CD8-positive, alpha-beta memory T cell (primary cell): Measurements from ENCODE around the gene RRP7A. TPM values are rescaled to one million over a fixed set of nuclear protein-coding genes. Genes with fewer than 3 reads are reported as not detected.
"Not testable (repeated sequence)": the region's sequence is repeated elsewhere in the genome, so short reads cannot be mapped to it uniquely, and the experiment has no call there.

Experiments
- CTCF ChIA-PET: fragments of 350-600 bp; sonication (Branson Sonifier 250); formaldehyde crosslinking; loops from one replicate; lab custom pipeline; 2021; ENCODE audit warnings: antibody characterized with exemption; lab: Charles Lee
- POLR2A ChIA-PET: fragments of 350-600 bp; sonication (Branson Sonifier 250); formaldehyde crosslinking; loops from one replicate; lab custom pipeline; 2021; ENCODE audit warnings: antibody characterized with exemption; lab: Charles Lee
- DNase-seq, 5 donors: peaks; one replicate each; pipeline versions ENCODE4 v3.0.0 to v3.0.0-alpha.2; 2020 to 2022; ENCODE audit warnings: mixed read lengths in 1 of 5
- H3K27ac ChIP-seq: one replicate; pipeline ENCODE4 v1.7.0; 2013; ENCODE audit warnings: low read depth, mild to moderate bottlenecking, low read length, moderate library complexity
- H3K27me3 ChIP-seq: 2 replicates; pipeline ENCODE4 v1.7.0; 2013; ENCODE audit warnings: low read length, mild to moderate bottlenecking; ENCODE audit not compliant: insufficient read depth, poor library complexity, severe bottlenecking
- H3K36me3 ChIP-seq: 2 replicates; pipeline ENCODE4 v1.7.0; 2013; ENCODE audit warnings: mild to moderate bottlenecking, low read length, moderate library complexity; ENCODE audit not compliant: insufficient read depth
- H3K4me1 ChIP-seq: 2 replicates; pipeline ENCODE4 v1.7.0; 2013; ENCODE audit warnings: mild to moderate bottlenecking, low read length, moderate library complexity; ENCODE audit not compliant: insufficient read depth
- H3K4me3 ChIP-seq: 2 replicates; pipeline ENCODE4 v1.7.0; 2013; ENCODE audit warnings: mild to moderate bottlenecking, low read length
- H3K9me3 ChIP-seq: 2 replicates; pipeline ENCODE4 v1.7.0; 2013; ENCODE audit warnings: mild to moderate bottlenecking, low read length
- H3K27ac Mint-ChIP-seq, 8 donors: one replicate each; pipeline ENCODE4 v1.8.0; 2020 to 2021; ENCODE audit warnings: mixed read lengths in 8 of 8, mild to moderate bottlenecking in 6 of 8, inconsistent platforms in 3 of 8, moderate library complexity in 3 of 8
- H3K27me3 Mint-ChIP-seq, 2 donors: one replicate each; pipeline ENCODE4 v1.8.0; 2020 to 2021; ENCODE audit warnings: mixed read lengths in 2 of 2, mild to moderate bottlenecking in 1 of 2, moderate library complexity in 1 of 2
- H3K36me3 Mint-ChIP-seq, 3 donors: one replicate each; pipeline ENCODE4 v1.8.0; 2020 to 2021; ENCODE audit warnings: mixed read lengths in 3 of 3, inconsistent platforms in 1 of 3, mild to moderate bottlenecking in 1 of 3
- H3K4me1 Mint-ChIP-seq, 3 donors: one replicate each; pipeline ENCODE4 v1.8.0; 2020 to 2021; ENCODE audit warnings: mixed read lengths in 3 of 3, inconsistent platforms in 1 of 3, mild to moderate bottlenecking in 1 of 3
- H3K4me3 Mint-ChIP-seq, 7 donors: one replicate each; pipeline ENCODE4 v1.8.0; 2020 to 2021; ENCODE audit warnings: mixed read lengths in 7 of 7, mild to moderate bottlenecking in 6 of 7, moderate library complexity in 4 of 7, inconsistent platforms in 2 of 7
- H3K9me3 Mint-ChIP-seq, 5 donors: one replicate each; pipeline ENCODE4 v1.8.0; 2020 to 2022; ENCODE audit warnings: mixed read lengths in 5 of 5, mild to moderate bottlenecking in 3 of 5, moderate library complexity in 2 of 5, inconsistent platforms in 1 of 5
- polyA plus RNA-seq: library from polyadenylated mRNA; unstranded; fragments of 300-500 nt; fragmentation: Illumina TruSeq; gene quantifications from one replicate; pipeline ENCODE4 v1.2.3, GENCODE V29; 2021
- total RNA-seq, 2 experiments: library from RNA; stranded (reverse); gene quantifications; one replicate each; pipeline ENCODE4 v1.2.3, GENCODE V29; 2021

RRP7A gene
- total and polyA plus RNA-seq, 3 experiments from 2014 or later, result 62.5 to 175 (median 173) TPM

GRCh38 chr22:42560781-42561180, 41.2 kb upstream of the RRP7A start:
- Histone ChIP-seq H3K36me3 (no peaks in the 10 kb centered on the region), H3K9me3 (no peaks in the 10 kb centered on the region), H3K4me3 (no peak overlapping the region), H3K27me3 (no peaks in the 10 kb centered on the region), H3K27ac (no peak overlapping the region), H3K4me1 (no peaks in the 10 kb centered on the region)
- peak overlapping the region in 1 of 8 donors; percentile 82 for H3K27ac Mint-ChIP-seq
- DNase-seq, result no peak
- no peaks in the 10 kb centered on the region for H3K9me3 Mint-ChIP-seq
- no peaks in the 10 kb centered on the region for H3K27me3 Mint-ChIP-seq
- H3K36me3 Mint-ChIP-seq, result no peaks in the 10 kb centered on the region
- POLR2A ChIA-PET, result no interaction called here
- H3K4me3 Mint-ChIP-seq, result no peak overlapping the region
- CTCF ChIA-PET, result interaction anchor here (0.8 to 1.7 kb wide), 2 partner anchors 8 to 21 kb away, joined by 3 to 5 read pairs; no protein-coding TSS in a partner anchor
- H3K4me1 Mint-ChIP-seq, result peaks cover 0 to 2% (median 0%) of the 10 kb centered on the region in 3 donors

DNA sequence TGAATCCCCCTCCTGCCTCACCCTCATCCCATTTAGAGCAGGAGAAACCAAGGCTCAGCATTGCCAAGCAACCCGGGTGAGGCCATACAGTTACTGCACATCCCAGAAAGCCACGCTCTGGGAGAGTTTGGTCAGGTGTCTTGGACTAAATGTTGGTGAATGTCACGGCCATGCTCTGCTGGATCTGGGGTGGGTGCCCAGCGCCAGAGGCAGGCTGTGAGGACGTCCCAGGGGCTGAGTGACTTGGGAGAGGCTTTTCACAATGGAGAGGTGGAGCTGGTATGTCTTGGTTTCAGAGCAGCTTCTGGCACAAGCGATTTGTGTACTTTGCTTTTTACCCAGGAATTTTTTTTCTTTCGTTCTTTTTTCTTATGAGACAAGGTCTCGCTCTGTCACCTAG, 40.8 kb upstream of the RRP7A start:
- H3K4me1 Mint-ChIP-seq, result peaks cover 0 to 2% (median 0%) of the 10 kb centered on the region in 3 donors
- POLR2A ChIA-PET, result no interaction called here
- no peak overlapping the region for H3K4me3 Mint-ChIP-seq

GRCh38 chr22:42553475-42554361, 34.1 kb upstream of the RRP7A start, which contains the start of gene SERHL2:
TSS of gene SERHL2 (plus strand) at chr22:42553956. CDS start at chr22:42554021, 65 bp downstream.
- peak; percentile 75 to 90 (median 88) for DNase-seq
- H3K4me3 Mint-ChIP-seq, result peak within 1 kb of the TSS; percentile 74 to 93 (median 84)
- Histone ChIP-seq H3K27ac (no peak within 1 kb of the TSS), H3K4me3 (peak within 1 kb of the TSS; percentile 67), H3K9me3 (no peaks in the 10 kb centered on the region), H3K27me3 (no peaks in the 10 kb centered on the region), H3K4me1 (peaks cover 17% of the 10 kb centered on the region), H3K36me3 (no peaks in the 10 kb centered on the region)
- no peaks in the 10 kb centered on the region for H3K9me3 Mint-ChIP-seq
- no peaks in the 10 kb centered on the region for H3K36me3 Mint-ChIP-seq
- peaks cover 0 to 1% of the 10 kb centered on the region in 2 donors for H3K27me3 Mint-ChIP-seq
- H3K4me1 Mint-ChIP-seq, result peaks cover 12 to 24% (median 12%) of the 10 kb centered on the region in 3 donors
- CTCF ChIA-PET, result interaction anchor here (1.6 kb wide), 1 partner anchor 8 kb away, joined by 5 read pairs; no protein-coding TSS in a partner anchor
- peak within 1 kb of the TSS in 5 of 8 donors; percentile 35 to 81 (median 60) for H3K27ac Mint-ChIP-seq
- POLR2A ChIA-PET, result interaction anchor here (1.2 kb wide), 1 partner anchor 20 kb away, joined by 4 read pairs; no protein-coding TSS in a partner anchor

More for the DNA sequence above, 40.8 kb upstream of the RRP7A start:
- H3K9me3 ChIP-seq, result no peaks in the 10 kb centered on the region
- no peaks in the 10 kb centered on the region for H3K36me3 ChIP-seq
- no peak overlapping the region for H3K27ac ChIP-seq
- H3K4me1 ChIP-seq, result no peaks in the 10 kb centered on the region
- CTCF ChIA-PET, result interaction anchor here (0.8 kb wide), 1 partner anchor 22 kb away, joined by 3 read pairs; no protein-coding TSS in a partner anchor
- no peak overlapping the region for H3K27ac Mint-ChIP-seq
- no peaks in the 10 kb centered on the region for H3K27me3 ChIP-seq
- no peak for DNase-seq
- no peaks in the 10 kb centered on the region for H3K36me3 Mint-ChIP-seq
- no peak overlapping the region for H3K4me3 ChIP-seq
- H3K27me3 Mint-ChIP-seq, result no peaks in the 10 kb centered on the region
- H3K9me3 Mint-ChIP-seq, result no peaks in the 10 kb centered on the region

DNA sequence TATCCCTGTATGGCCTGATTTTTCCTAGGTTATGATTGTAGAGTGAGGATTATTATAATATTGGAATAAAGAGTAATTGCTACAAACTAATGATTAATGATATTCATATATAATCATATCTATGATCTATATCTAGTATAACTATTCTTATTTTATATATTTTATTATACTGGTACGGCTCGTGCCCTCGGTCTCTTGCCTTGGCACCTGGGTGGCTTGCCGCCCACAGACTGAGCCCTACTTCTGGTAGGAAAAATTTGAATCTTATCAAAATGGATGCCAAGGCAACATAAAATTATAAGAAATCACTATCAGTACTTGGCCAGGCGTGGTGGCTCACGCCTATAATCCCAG, 32.7 kb upstream of the RRP7A start:
- H3K4me1 ChIP-seq, result peaks cover 17% of the 10 kb centered on the region
- CTCF ChIA-PET, result interaction anchor here (1.6 kb wide), 1 partner anchor 10 kb away, joined by 5 read pairs; no protein-coding TSS in a partner anchor
- peak overlapping the region; percentile 24 for H3K27ac ChIP-seq
- Mint-ChIP-seq H3K27ac (peak overlapping the region; percentile 83 to 95 (median 91)), H3K4me1 (peaks cover 12 to 24% (median 12%) of the 10 kb centered on the region in 3 donors), H3K4me3 (peak overlapping the region; percentile 77 to 93 (median 84))
- H3K36me3 Mint-ChIP-seq, H3K36me3 ChIP-seq, H3K9me3 Mint-ChIP-seq, H3K9me3 ChIP-seq, DNase-seq, H3K27me3 ChIP-seq, H3K27me3 Mint-ChIP-seq, H3K4me3 ChIP-seq, POLR2A ChIA-PET: not testable (repeated sequence)

GRCh38 chr22:42549331-42550060, 29.9 kb upstream of the RRP7A start:
- Histone ChIP-seq H3K27me3 (no peaks in the 10 kb centered on the region), H3K4me3 (no peak overlapping the region), H3K27ac (no peak overlapping the region), H3K9me3 (no peaks in the 10 kb centered on the region), H3K4me1 (peaks cover 17% of the 10 kb centered on the region), H3K36me3 (no peaks in the 10 kb centered on the region)
- Mint-ChIP-seq H3K4me1 (peaks cover 12 to 24% (median 12%) of the 10 kb centered on the region in 3 donors), H3K36me3 (no peaks in the 10 kb centered on the region), H3K9me3 (no peaks in the 10 kb centered on the region), H3K27me3 (peaks cover 0 to 1% of the 10 kb centered on the region in 2 donors), H3K4me3 (peak overlapping the region in 1 of 7 donors; percentile 10), H3K27ac (peak overlapping the region in 3 of 8 donors; percentile 27 to 83 (median 76))
- ChIA-PET CTCF (interaction anchor here (1.1 kb wide), 1 partner anchor 105 kb away, joined by 3 read pairs; no protein-coding TSS in a partner anchor), POLR2A (interaction anchor here (1.3 kb wide), 1 partner anchor 16 kb away, joined by 4 read pairs; no protein-coding TSS in a partner anchor)
- DNase-seq, result no peak

- peak overlapping the region in 2 of 8 donors; percentile 21 to 76 for H3K27ac Mint-ChIP-seq
- ChIA-PET CTCF (no interaction called here), POLR2A (no interaction called here)
Observed at GRCh38 chr22:42548597-42549330, 29.2 kb upstream of the RRP7A start.

GRCh38 chr22:42548126-42548525, 28.5 kb upstream of the RRP7A start:
- POLR2A ChIA-PET, CTCF ChIA-PET, DNase-seq, H3K4me1 ChIP-seq, H3K36me3 Mint-ChIP-seq, H3K4me3 ChIP-seq, H3K27me3 Mint-ChIP-seq, H3K9me3 Mint-ChIP-seq, H3K27ac ChIP-seq, H3K36me3 ChIP-seq, H3K9me3 ChIP-seq, H3K4me3 Mint-ChIP-seq, H3K27me3 ChIP-seq: not testable (repeated sequence)
- Mint-ChIP-seq H3K4me1 (peaks cover 10 to 17% (median 12%) of the 10 kb centered on the region in 3 donors), H3K27ac (peak overlapping the region in 2 of 8 donors; percentile 40 to 56)

More at GRCh38 chr22:42548597-42549330, 29.2 kb upstream of the RRP7A start:
- no peak for DNase-seq
- Histone ChIP-seq H3K36me3 (no peaks in the 10 kb centered on the region), H3K9me3 (no peaks in the 10 kb centered on the region), H3K27me3 (no peaks in the 10 kb centered on the region), H3K27ac (no peak overlapping the region), H3K4me3 (no peak overlapping the region), H3K4me1 (peaks cover 11% of the 10 kb centered on the region)
- Mint-ChIP-seq H3K27me3 (peaks cover 0 to 1% of the 10 kb centered on the region in 2 donors), H3K4me1 (peaks cover 11 to 19% (median 12%) of the 10 kb centered on the region in 3 donors), H3K36me3 (no peaks in the 10 kb centered on the region), H3K4me3 (no peak overlapping the region), H3K9me3 (no peaks in the 10 kb centered on the region)
